Bronchial epithelial cell (primary cell): Measurements from ENCODE around the gene AHR. TPM values are rescaled to one million over a fixed set of nuclear protein-coding genes. Genes with fewer than 3 reads are reported as not detected.

Experiments used
- DNase-seq: peaks from one replicate; pipeline ENCODE4 v3.0.0-alpha.2; 2010; ENCODE audit warnings: low read depth
- FAIRE-seq: peaks from 2 replicates; lab custom pipeline; 2011; peaks lifted over from hg19 to GRCh38; lab: Jason Lieb, UNC
- H3K27me3 ChIP-seq: 2 replicates; pipeline ENCODE4 v1.5.1; 2011; ENCODE audit warnings: low read length; ENCODE audit not compliant: control insufficient read depth, insufficient read depth
- H3K36me3 ChIP-seq: 2 replicates; pipeline ENCODE4 v1.5.1; 2011; ENCODE audit warnings: low read length; ENCODE audit not compliant: control insufficient read depth, insufficient read depth
- H3K4me3 ChIP-seq: 2 replicates; pipeline ENCODE4 v1.5.1; 2011; ENCODE audit warnings: mild to moderate bottlenecking, low read depth, low read length, control low read depth
- CTCF ChIP-seq: IDR thresholded peaks from 2 replicates; pipeline ENCODE4 v1.5.1; 2011; ENCODE audit warnings: mild to moderate bottlenecking, moderate library complexity, low read length, control low read depth, inconsistent platforms; ENCODE audit not compliant: insufficient read depth, severe bottlenecking
- total RNA-seq: library from RNA; depleted of rRNA; stranded (reverse); fragments of >200 nt; gene quantifications from 2 replicates; pipeline ENCODE4 v1.2.1, GENCODE V29; 2014

AHR gene
- total RNA-seq, 1 donor from 2014 or later, result 85.6 TPM

- H3K36me3 ChIP-seq, result no peaks in the 10 kb centered on the region
- TF ChIP-seq CTCF, result no peak
- no peaks in the 10 kb centered on the region for H3K27me3 ChIP-seq
- no peak for DNase-seq
- H3K4me3 ChIP-seq, result no peak overlapping the region
- no peak for FAIRE-seq
Measured at GRCh38 chr7:17370901-17371585, 72.6 kb downstream of the AHR start.

- Histone ChIP-seq H3K4me3 (no peak overlapping the region), H3K27me3 (no peaks in the 10 kb centered on the region), H3K36me3 (no peaks in the 10 kb centered on the region)
- TF ChIP-seq CTCF, result no peak
- FAIRE-seq (no peak), DNase-seq (peak; percentile 97)
Measured at GRCh38 chr7:17371671-17372524, 73.4 kb downstream of the AHR start.

DNA sequence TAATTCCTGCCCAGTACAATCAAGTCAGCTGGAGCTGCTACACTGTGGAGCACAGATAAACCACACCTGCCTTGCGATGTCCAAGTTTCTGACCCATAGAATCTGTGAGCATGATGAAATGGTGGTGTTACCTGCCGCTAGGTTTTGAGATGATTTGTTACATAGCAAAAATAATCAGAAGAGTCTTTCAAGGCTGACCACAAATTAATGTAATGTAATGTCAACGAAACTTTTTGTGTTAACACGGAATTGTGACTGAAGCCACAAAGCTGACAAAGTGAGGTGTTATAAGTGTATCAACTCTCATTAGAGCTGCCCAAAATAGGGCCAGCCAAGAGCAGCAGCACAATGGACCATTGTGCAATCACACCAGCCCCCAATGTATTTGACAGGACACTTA is 75.7 kb downstream of the AHR start:
- TF ChIP-seq CTCF, result no peak
- Histone ChIP-seq H3K4me3 (no peak overlapping the region), H3K27me3 (no peaks in the 10 kb centered on the region), H3K36me3 (no peaks in the 10 kb centered on the region)
- no peak for FAIRE-seq
- no peak for DNase-seq

- FAIRE-seq, result no peak
Measured at GRCh38 chr7:17374654-17375053, 76.2 kb downstream of the AHR start.

GRCh38 chr7:17376595-17376994 is 78.1 kb downstream of the AHR start:
- no peak for FAIRE-seq

More at GRCh38 chr7:17374654-17375053, 76.2 kb downstream of the AHR start:
- Histone ChIP-seq H3K36me3 (no peaks in the 10 kb centered on the region), H3K4me3 (no peak overlapping the region), H3K27me3 (no peaks in the 10 kb centered on the region)
- DNase-seq, result no peak
- no peak for TF ChIP-seq CTCF

More at GRCh38 chr7:17376595-17376994, 78.1 kb downstream of the AHR start:
- no peak overlapping the region for H3K4me3 ChIP-seq
- H3K27me3 ChIP-seq, result no peaks in the 10 kb centered on the region
- no peak for TF ChIP-seq CTCF
- DNase-seq, result no peak
- no peaks in the 10 kb centered on the region for H3K36me3 ChIP-seq
